Loucy (cell line): ENCODE results near the gene COL9A2.

ENCODE experiments used
- EZH2phosphoT487 ChIP-seq: fragments of 200-600 bp; IDR thresholded peaks from 2 replicates; pipeline ENCODE4 v1.6.1; 2018; ENCODE audit warnings: antibody characterized with exemption, mild to moderate bottlenecking, moderate library complexity, borderline replicate concordance
- TF ChIP-seq, protein P1 (sequence below): fragments of 200-600 bp; sonication (generic); conservative IDR thresholded peaks from 2 replicates; pipeline ENCODE4 v1.5.1; 2014; ENCODE audit warnings: mild to moderate bottlenecking, antibody characterized with exemption, low read length

GRCh38 chr1:40339420-40340323, 22.6 kb upstream of the COL9A2 start:
- TF ChIP-seq, protein P1, sequence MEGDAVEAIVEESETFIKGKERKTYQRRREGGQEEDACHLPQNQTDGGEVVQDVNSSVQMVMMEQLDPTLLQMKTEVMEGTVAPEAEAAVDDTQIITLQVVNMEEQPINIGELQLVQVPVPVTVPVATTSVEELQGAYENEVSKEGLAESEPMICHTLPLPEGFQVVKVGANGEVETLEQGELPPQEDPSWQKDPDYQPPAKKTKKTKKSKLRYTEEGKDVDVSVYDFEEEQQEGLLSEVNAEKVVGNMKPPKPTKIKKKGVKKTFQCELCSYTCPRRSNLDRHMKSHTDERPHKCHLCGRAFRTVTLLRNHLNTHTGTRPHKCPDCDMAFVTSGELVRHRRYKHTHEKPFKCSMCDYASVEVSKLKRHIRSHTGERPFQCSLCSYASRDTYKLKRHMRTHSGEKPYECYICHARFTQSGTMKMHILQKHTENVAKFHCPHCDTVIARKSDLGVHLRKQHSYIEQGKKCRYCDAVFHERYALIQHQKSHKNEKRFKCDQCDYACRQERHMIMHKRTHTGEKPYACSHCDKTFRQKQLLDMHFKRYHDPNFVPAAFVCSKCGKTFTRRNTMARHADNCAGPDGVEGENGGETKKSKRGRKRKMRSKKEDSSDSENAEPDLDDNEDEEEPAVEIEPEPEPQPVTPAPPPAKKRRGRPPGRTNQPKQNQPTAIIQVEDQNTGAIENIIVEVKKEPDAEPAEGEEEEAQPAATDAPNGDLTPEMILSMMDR = no peak
- TF ChIP-seq EZH2phosphoT487 = no peak
